Suprapubic skin (tissue), 4 donors: ENCODE data around the gene CCDC60. TPM values are rescaled to one million over a fixed set of nuclear protein-coding genes. Genes with fewer than 3 reads are reported as not detected.

ENCODE experiments used
- DNase-seq, 2 donors: peaks; one replicate each; pipeline ENCODE4 v3.0.0-alpha.2; 2019; ENCODE audit warnings: low spot score in 2 of 2
- H3K27ac ChIP-seq: fragments of 200-600 bp; sonication (generic); one replicate; pipeline ENCODE4 v1.5.1; 2019
- H3K27me3 ChIP-seq: fragments of 200-600 bp; sonication (generic); one replicate; pipeline ENCODE4 v1.5.1; 2019
- H3K36me3 ChIP-seq: fragments of 200-600 bp; sonication (generic); one replicate; pipeline ENCODE4 v1.5.1; 2019
- H3K4me1 ChIP-seq: fragments of 200-600 bp; sonication (generic); one replicate; pipeline ENCODE4 v1.5.1; 2019
- H3K4me3 ChIP-seq: fragments of 200-600 bp; sonication (generic); one replicate; pipeline ENCODE4 v1.5.1; 2019; ENCODE audit warnings: mild to moderate bottlenecking
- H3K9me3 ChIP-seq: fragments of 200-600 bp; sonication (generic); one replicate; pipeline ENCODE4 v1.5.1; 2019
- CTCF ChIP-seq, 2 donors: fragments of 200-600 bp in 1 of 2; fragments of 450-650 bp in 1 of 2; sonication (generic) in 1 of 2; IDR thresholded peaks; one replicate each; pipeline ENCODE4 v1.5.1; 2016 to 2019; ENCODE audit warnings: antibody characterized with exemption in 2 of 2, mild to moderate bottlenecking in 1 of 2, moderate library complexity in 1 of 2
- EP300 ChIP-seq: sonication (generic); formaldehyde crosslinking; IDR thresholded peaks from one replicate; pipeline ENCODE4 v1.6.1; 2017; ENCODE audit warnings: antibody characterized with exemption
- POLR2A ChIP-seq, 2 donors: fragments of 450-650 bp; IDR thresholded peaks; one replicate each; pipeline ENCODE4 v1.6.1; 2017; ENCODE audit warnings: antibody characterized with exemption in 2 of 2, mild to moderate bottlenecking in 2 of 2, moderate library complexity in 2 of 2
- POLR2AphosphoS5 ChIP-seq, 3 donors: sonication (generic); formaldehyde crosslinking; IDR thresholded peaks; one replicate each; pipeline ENCODE4 v1.6.1; 2017; ENCODE audit warnings: antibody characterized with exemption in 3 of 3
- WGBS: methylation state at CpG from one replicate; pipeline ENCODE4 v1.1.5; 2018; 5-methylcytosine and 5-hydroxymethylcytosine counted together
- total RNA-seq, 4 donors: library from RNA; depleted of rRNA; stranded (reverse); fragments of >200 nt; gene quantifications; one replicate each; pipeline ENCODE4 v1.1.0, GENCODE V29; 2016

Gene CCDC60
- total RNA-seq, 4 donors from 2014 or later: not detected

DNA sequence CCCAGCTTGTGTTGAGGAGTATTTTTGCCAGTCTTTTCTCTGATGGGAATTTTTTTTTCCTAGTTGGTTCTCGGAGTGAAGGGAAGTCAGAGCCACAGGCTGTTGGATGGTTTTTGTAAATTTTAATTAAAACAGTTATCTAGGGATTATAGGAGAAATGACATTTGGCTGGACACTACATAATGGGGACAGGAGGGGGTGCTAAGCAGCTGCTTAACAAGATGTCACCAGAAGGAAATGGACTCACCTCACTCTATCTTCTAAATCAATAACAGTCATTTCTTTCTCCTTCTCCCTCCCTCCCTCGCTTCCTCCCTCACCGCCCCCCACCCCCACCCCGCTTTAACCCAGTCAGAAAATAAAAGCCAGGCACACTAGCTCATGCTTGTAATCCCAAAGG lies 165.7 kb downstream of the CCDC60 start:
- H3K27me3 ChIP-seq: peaks cover 17% of the 10 kb centered on the region
- 73% methylated on average over 4 of the region's 4 CpGs for WGBS
- TF ChIP-seq POLR2A (IDR thresholded peaks at IDR 0.05): no peak
- no peak for TF ChIP-seq POLR2AphosphoS5 (IDR thresholded peaks at IDR 0.05)
- no peak for TF ChIP-seq EP300
- TF ChIP-seq CTCF (IDR thresholded peaks at IDR 0.05): no peak

DNA sequence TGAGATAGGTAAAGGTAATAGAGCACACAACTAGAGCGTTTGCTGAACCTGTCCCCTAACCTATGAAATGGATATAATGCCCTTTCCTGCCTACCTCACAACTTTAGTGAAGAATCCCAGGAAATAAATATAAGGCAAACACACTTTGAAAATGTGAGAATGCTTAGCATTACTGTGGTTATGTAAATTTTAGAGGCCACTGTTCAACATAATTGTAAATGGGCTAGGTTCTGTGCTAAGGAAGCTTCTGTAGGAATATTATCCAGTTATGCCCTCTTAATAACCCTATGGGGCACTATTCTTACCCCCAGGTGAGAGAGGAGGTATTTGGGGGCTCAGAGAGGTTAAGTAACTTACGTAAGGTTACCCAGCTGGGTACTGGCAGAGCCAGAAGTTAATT lies 166.5 kb downstream of the CCDC60 start:
- Histone ChIP-seq H3K4me3 (no peak overlapping the region), H3K4me1 (no peaks in the 10 kb centered on the region), H3K27me3 (peaks cover 13% of the 10 kb centered on the region), H3K9me3 (no peaks in the 10 kb centered on the region), H3K36me3 (no peaks in the 10 kb centered on the region), H3K27ac (no peak overlapping the region)
- no peak for DNase-seq
- TF ChIP-seq CTCF (IDR thresholded peaks at IDR 0.05) (no peak), POLR2A (IDR thresholded peaks at IDR 0.05) (no peak), EP300 (no peak), POLR2AphosphoS5 (IDR thresholded peaks at IDR 0.05) (no peak)
- WGBS: 81% methylated on average over 2 of the region's 2 CpGs

More for the DNA sequence above, 165.7 kb downstream of the CCDC60 start:
- H3K9me3 ChIP-seq: no peaks in the 10 kb centered on the region
- no peaks in the 10 kb centered on the region for H3K36me3 ChIP-seq
- H3K27ac ChIP-seq: no peak overlapping the region
- no peak for DNase-seq
- H3K4me1 ChIP-seq: no peaks in the 10 kb centered on the region
- no peak overlapping the region for H3K4me3 ChIP-seq

DNA sequence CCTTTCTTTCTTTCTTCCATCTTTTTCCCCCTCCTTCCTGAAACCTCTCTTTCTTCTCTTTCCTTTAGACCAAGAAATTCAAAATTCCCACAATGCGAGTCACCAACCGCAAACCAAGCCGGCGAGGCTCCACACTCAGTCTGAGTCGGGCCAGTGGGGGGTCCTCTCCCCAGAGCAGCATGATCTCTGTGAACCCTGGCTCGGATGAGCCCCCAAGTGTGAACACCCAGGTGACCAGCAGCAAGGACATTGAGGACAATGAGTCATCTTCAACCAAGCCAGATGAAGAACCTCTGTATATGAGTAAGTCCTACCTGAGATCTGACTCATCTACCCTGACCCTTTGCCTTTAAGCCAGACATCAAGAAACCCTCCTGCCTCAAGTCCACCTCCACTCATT lies 170.5 kb downstream of the CCDC60 start:
- Histone ChIP-seq H3K4me3 (no peak overlapping the region), H3K9me3 (no peaks in the 10 kb centered on the region), H3K36me3 (no peaks in the 10 kb centered on the region), H3K27ac (no peak overlapping the region), H3K27me3 (no peaks in the 10 kb centered on the region), H3K4me1 (no peaks in the 10 kb centered on the region)
- TF ChIP-seq POLR2A (IDR thresholded peaks at IDR 0.05) (no peak), POLR2AphosphoS5 (IDR thresholded peaks at IDR 0.05) (no peak), EP300 (no peak), CTCF (IDR thresholded peaks at IDR 0.05) (no peak)
- WGBS: 81% methylated on average over 6 of the region's 6 CpGs
- no peak for DNase-seq

DNA sequence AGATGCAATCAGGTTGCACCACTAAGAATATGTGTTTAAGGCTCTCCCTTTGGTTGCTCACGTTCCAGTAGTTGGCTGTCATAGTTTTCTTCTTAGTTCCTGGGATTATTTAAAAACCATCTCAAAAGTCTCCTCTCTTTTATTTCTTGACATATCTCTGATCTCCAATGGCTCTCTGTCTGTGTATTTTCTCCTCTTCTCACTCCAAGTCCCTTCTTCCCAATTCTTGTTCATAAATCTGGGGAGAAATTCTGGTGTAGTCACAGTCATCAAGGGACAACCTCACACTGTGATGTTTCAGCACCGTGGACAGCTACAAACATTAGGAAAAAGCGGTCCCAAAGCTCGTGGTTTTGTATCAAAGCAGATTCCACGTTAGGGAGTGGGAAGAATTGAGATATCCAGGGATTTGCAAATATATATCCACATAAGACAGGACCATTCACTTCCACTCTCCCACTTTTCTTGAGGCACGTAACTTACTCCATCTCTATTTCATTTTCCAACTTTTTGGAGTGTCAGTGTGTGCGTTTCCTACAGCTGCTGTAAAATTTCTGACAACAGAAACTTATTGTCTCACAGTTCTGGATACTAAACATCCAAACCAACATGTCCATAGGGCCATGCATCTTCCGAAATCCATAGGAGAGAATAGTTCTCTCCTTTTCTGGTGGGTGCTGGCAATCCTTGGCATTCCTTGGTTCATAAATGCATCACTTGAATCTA lies 178.4 kb downstream of the CCDC60 start:
- TF ChIP-seq CTCF (IDR thresholded peaks at IDR 0.05) (no peak), POLR2AphosphoS5 (IDR thresholded peaks at IDR 0.05) (no peak), POLR2A (IDR thresholded peaks at IDR 0.05) (no peak), EP300 (no peak)

DNA sequence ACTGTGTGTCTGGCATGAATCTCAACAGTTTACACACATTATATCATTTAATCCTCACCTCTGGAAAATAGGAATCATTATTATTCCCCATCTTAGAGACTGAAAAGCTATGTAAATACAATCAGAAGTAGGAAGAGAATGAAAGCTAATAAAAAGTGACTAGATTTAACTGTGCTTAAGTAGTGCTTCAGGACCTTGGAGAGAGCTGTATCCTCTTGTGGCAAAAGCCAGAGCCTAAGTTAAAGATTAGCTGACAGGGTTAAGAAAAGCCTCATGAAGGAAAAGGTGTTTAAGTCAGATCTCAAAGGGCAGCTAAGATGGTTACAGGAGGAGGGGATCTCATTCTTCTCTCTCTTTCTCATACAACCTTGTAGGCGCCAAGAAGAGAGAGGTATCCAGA lies 193.7 kb downstream of the CCDC60 start:
- Histone ChIP-seq H3K27ac (no peak overlapping the region), H3K36me3 (no peaks in the 10 kb centered on the region), H3K4me3 (no peak overlapping the region), H3K9me3 (no peaks in the 10 kb centered on the region), H3K4me1 (no peaks in the 10 kb centered on the region), H3K27me3 (no peaks in the 10 kb centered on the region)
- TF ChIP-seq POLR2A (IDR thresholded peaks at IDR 0.05) (no peak), CTCF (IDR thresholded peaks at IDR 0.05) (no peak), POLR2AphosphoS5 (IDR thresholded peaks at IDR 0.05) (no peak), EP300 (no peak)
- no peak for DNase-seq
- WGBS: 42% methylated on average over 1 of the region's 1 CpG

More for the DNA sequence above, 178.4 kb downstream of the CCDC60 start:
- Histone ChIP-seq H3K27me3 (peaks cover 5% of the 10 kb centered on the region), H3K4me1 (no peaks in the 10 kb centered on the region), H3K4me3 (no peak overlapping the region), H3K9me3 (no peaks in the 10 kb centered on the region), H3K27ac (no peak overlapping the region), H3K36me3 (no peaks in the 10 kb centered on the region)
- no peak for DNase-seq
- 34% methylated on average over 8 of the region's 8 CpGs for WGBS
